ENCODE results near the gene MPPED1.

Gene MPPED1

DNA sequence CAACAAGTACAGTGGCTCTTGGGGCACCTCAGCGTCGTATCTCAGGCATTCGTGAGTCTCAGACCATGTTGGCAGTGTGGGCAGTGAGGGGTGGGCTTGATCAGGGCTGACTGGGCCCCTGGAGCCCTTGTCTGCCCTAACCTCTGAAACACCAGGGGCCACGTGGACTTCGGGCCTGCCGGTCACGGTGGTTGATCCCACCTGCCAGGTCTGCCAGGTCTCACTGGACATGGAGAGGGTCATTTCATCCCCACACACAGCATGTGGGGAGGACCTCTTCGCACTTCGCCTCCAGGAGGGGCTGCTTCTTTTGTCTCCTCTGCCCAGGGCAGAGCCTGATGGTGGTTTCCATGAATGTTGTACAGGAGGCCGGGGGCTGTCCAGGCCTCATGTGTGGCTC, 77.1 kb downstream of the MPPED1 start:
- in situ Hi-C loops (cut with HindIII; ENCODE audit: low sequenced_read_pairs) = no loop called here

GRCh38 chr22:43490311-43490710, 78.5 kb downstream of the MPPED1 start:
- in situ Hi-C loops (cut with HindIII; ENCODE audit: low sequenced_read_pairs) = no loop called here

- in situ Hi-C loops (cut with HindIII; ENCODE audit: low sequenced_read_pairs) = no loop called here
Observed at GRCh38 chr22:43491177-43491576, 79.4 kb downstream of the MPPED1 start.

- in situ Hi-C loops (cut with HindIII; ENCODE audit: low sequenced_read_pairs) = no loop called here
Observed at GRCh38 chr22:43491737-43492136, 79.9 kb downstream of the MPPED1 start.

GRCh38 chr22:43493297-43493696, 81.5 kb downstream of the MPPED1 start:
- in situ Hi-C loops (cut with HindIII; ENCODE audit: low sequenced_read_pairs) = no loop called here

GRCh38 chr22:43497956-43498855, 86.4 kb downstream of the MPPED1 start:
- in situ Hi-C loops (cut with HindIII; ENCODE audit: low sequenced_read_pairs) = no loop called here

GRCh38 chr22:43498856-43499253, 87.0 kb downstream of the MPPED1 start:
- in situ Hi-C loops (cut with HindIII; ENCODE audit: low sequenced_read_pairs) = no loop called here

- in situ Hi-C loops (cut with HindIII; ENCODE audit: low sequenced_read_pairs) = no loop called here
Observed at GRCh38 chr22:43500792-43501785, 89.3 kb downstream of the MPPED1 start.

- in situ Hi-C loops (cut with HindIII; ENCODE audit: low sequenced_read_pairs) = no loop called here
Observed at GRCh38 chr22:43501878-43502277, 90.1 kb downstream of the MPPED1 start.

DNA sequence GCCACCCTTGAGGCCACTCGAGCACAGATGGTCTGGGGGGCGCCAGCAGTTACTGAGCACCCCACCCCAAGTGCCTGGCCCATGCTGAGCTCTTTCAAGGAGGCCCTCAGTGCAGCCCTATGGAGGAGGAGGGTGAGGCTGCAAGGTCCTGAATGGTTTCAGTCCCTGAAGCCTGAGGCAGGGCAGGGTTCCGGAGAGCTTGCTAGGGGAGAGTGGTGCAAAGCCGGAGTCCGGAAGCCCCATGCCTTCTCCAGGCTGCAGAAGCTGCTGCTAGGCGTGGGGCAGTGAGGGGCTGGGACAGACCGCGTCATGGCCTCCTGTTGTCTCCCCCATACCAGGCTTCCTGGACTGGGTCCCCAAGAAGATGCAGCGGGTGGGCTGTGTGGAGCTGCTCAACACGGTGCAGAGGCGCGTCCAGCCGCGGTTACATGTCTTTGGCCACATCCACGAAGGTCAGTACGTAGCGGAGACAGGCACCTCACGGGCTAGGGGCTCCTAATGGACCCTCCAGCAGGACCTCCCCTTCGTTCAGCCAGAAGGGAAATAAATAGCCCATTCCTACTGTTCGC, 90.6 kb downstream of the MPPED1 start:
- in situ Hi-C loops (cut with HindIII; ENCODE audit: low sequenced_read_pairs) = no loop called here

DNA sequence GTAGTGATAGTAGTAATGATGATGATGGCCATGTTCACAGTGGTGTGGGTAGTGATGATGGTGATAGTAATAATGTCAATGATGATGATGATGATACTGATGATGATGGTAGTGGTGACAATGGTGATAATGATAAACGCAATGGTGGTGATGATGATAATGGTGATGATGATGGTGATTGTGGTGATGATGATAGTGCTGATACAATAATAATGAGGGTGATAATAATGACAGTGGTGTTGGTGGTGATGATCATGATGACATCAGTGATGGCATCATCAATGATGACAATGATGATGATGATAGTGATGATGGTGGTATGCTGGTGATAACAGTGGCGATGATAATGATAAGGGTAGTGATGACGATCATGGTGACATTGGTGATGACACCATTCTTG, 92.3 kb downstream of the MPPED1 start:
- in situ Hi-C loops (cut with HindIII; ENCODE audit: low sequenced_read_pairs) = no loop called here

GRCh38 chr22:43504666-43505261, 93.0 kb downstream of the MPPED1 start:
- in situ Hi-C loops (cut with HindIII; ENCODE audit: low sequenced_read_pairs) = no loop called here

- in situ Hi-C loops (cut with HindIII; ENCODE audit: low sequenced_read_pairs) = no loop called here
Observed at GRCh38 chr22:43505423-43505822, 93.6 kb downstream of the MPPED1 start.

DNA sequence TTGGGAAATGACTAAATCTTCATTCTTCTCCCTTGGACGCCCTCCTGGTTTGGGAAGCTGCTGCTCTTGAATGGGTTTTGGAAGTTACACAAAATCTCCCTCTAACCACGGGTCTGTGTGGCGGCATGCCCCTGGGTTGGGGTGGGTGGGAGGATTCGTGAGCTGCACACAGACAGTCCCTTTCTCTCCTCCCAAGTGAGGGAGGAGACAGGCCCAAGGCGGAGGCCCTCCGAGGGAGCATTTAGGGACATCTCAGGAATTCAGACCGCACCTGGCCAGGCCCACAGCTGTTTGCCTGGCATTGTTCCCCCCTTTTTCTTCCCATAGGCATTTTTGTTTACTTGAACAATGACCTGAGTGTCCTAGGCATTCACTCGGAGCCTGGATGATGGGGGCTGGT, 94.1 kb downstream of the MPPED1 start:
- in situ Hi-C loops (cut with HindIII; ENCODE audit: low sequenced_read_pairs) = no loop called here

GRCh38 chr22:43506487-43506886, 94.7 kb downstream of the MPPED1 start:
- in situ Hi-C loops (cut with HindIII; ENCODE audit: low sequenced_read_pairs) = no loop called here

DNA sequence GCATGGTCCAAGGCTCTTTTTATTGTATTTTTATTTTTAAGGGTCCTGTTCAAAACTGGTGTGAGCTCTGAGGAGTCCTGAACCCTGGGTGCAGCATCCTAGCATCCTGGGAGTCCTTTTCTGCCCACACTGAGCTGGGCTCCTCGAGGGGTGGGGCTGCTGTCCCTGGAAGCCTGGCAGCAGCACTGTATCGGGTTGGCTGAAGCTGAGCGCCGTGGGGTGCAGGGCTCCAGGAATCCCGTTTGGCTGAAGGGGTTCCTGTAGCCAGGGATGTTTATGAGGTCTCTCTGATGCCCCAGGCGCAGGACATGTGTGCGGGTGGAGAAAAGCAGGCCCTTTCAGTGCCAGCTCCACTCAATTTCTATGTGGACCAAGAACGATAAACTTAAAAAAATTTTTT, 95.4 kb downstream of the MPPED1 start:
- in situ Hi-C loops (cut with HindIII; ENCODE audit: low sequenced_read_pairs) = no loop called here

- in situ Hi-C loops (cut with HindIII; ENCODE audit: low sequenced_read_pairs) = no loop called here
Observed at GRCh38 chr22:43508489-43508888, 96.7 kb downstream of the MPPED1 start.

DNA sequence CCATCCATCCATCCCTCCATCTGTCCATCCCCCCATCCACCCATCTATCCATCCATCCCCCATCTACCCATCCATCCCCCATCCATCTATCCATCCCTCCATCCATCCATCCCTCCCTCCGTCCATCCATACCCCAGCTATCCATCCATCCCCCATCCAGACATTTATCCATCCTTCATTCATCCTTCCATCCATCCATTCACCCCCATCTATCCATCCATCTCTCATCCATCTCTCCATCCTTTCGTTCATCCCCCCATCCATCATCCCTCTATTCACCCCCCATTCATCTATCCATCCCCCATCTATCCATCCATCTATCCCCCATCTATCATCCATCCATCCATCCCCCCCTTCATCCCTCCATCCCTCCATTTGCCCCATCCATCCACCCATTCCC, 97.5 kb downstream of the MPPED1 start:
- in situ Hi-C loops (cut with HindIII; ENCODE audit: low sequenced_read_pairs) = no loop called here

GRCh38 chr22:43510281-43511070, 98.7 kb downstream of the MPPED1 start:
- in situ Hi-C loops (cut with HindIII; ENCODE audit: low sequenced_read_pairs) = no loop called here

DNA sequence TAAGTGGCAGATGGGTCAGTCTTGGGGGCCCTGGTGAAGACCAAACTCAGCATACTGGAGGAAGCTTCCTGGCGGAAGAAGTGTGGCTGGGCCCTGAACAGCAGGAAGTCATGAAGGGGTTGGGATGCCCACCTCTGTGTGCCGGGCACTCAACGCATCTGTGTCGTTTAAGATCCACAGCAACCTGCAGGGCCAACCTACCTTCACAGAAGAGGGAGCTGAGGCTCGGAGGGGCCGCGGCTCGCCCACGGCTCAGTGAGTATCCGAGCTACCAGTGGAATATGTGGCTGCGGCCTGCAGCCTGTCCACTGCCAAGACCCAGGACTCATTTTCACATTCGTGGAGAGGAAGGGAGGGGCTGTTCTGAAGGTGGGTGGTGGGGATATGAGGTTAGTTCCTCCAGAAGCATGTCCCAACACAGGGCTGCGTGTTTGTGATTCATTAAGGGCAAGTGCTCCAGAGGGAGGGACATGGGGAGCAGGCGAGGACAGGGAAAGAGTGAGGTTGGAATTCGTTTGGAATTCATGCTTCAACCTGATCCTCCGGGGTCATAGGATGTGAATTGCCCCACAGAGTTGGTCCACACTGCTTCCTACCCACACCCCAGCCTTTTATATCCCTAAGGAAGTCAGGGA, 99.6 kb downstream of the MPPED1 start:
- in situ Hi-C loops (cut with HindIII; ENCODE audit: low sequenced_read_pairs) = no loop called here
